ENCODE results near the gene KRT9.
A peak's percentile ranks its signal among the peaks of the same experiment; 100 is the strongest.

KRT9 gene

GRCh38 chr17:41534899-41535546, 36.8 kb downstream of the KRT9 start:
- intact Hi-C loops (cut with DNase I) = no loop called here
- DNase-seq = peak in 2 of 10 donors; percentile 27 to 55

GRCh38 chr17:41533613-41534012, 38.2 kb downstream of the KRT9 start:
- DNase-seq = peak in 1 of 10 donors; percentile 19
- intact Hi-C loops (cut with DNase I) = no loop called here

- intact Hi-C loops (cut with DNase I) = no loop called here
- DNase-seq = peak in 1 of 10 donors; percentile 29
These were observed 38.8 kb downstream of the KRT9 start for GRCh38 chr17:41532947-41533570.

- no peak for DNase-seq
- intact Hi-C loops (cut with DNase I) = no loop called here
These were observed 39.9 kb downstream of the KRT9 start for GRCh38 chr17:41531993-41532392.

- peak in 1 of 10 donors; percentile 31 for DNase-seq
- intact Hi-C loops (cut with DNase I) = no loop called here
These were observed 41.5 kb downstream of the KRT9 start for GRCh38 chr17:41530062-41531048.

GRCh38 chr17:41529491-41529915, 42.4 kb downstream of the KRT9 start:
- intact Hi-C loops (cut with DNase I) = no loop called here
- peak in 1 of 10 donors; percentile 11 for DNase-seq

GRCh38 chr17:41528959-41529353, 42.9 kb downstream of the KRT9 start:
- intact Hi-C loops (cut with DNase I) = no loop called here
- peak in 1 of 10 donors; percentile 54 for DNase-seq

GRCh38 chr17:41527063-41528023, 44.5 kb downstream of the KRT9 start:
- intact Hi-C loops (cut with DNase I) = no loop called here
- peak in 1 of 10 donors; percentile 68 for DNase-seq

GRCh38 chr17:41524261-41524660, 47.6 kb downstream of the KRT9 start:
- peak in 1 of 10 donors; percentile 79 for DNase-seq
- intact Hi-C loops (cut with DNase I) = no loop called here

- intact Hi-C loops (cut with DNase I) = no loop called here
- peak in 1 of 10 donors; percentile 87 for DNase-seq
These were observed 48.1 kb downstream of the KRT9 start for GRCh38 chr17:41523787-41524186.

- DNase-seq = no peak
- intact Hi-C loops (cut with DNase I) = no loop called here
These were observed 48.6 kb downstream of the KRT9 start for GRCh38 chr17:41523225-41523593.

- peak in 1 of 10 donors; percentile 21 for DNase-seq
- intact Hi-C loops (cut with DNase I) = no loop called here
These were observed 49.3 kb downstream of the KRT9 start for GRCh38 chr17:41522301-41523224.

- intact Hi-C loops (cut with DNase I) = no loop called here
- peak in 1 of 10 donors; percentile 49 for DNase-seq
These were observed 50.1 kb downstream of the KRT9 start for GRCh38 chr17:41521574-41522261.

- intact Hi-C loops (cut with DNase I) = no loop called here
- peak in 1 of 10 donors; percentile 67 for DNase-seq
These were observed 50.9 kb downstream of the KRT9 start for GRCh38 chr17:41520821-41521521.

- intact Hi-C loops (cut with DNase I) = no loop called here
- peak in 1 of 10 donors; percentile 64 for DNase-seq
These were observed 52.2 kb downstream of the KRT9 start for GRCh38 chr17:41519501-41520224.

GRCh38 chr17:41518789-41519449, 52.9 kb downstream of the KRT9 start, which contains the start of gene KRT15:
TSS of gene KRT15 (minus strand) at chr17:41518890. CDS start at chr17:41518827, 63 bp downstream.
- peak in 1 of 10 donors; percentile 58 for DNase-seq
- intact Hi-C loops (cut with DNase I) = no loop called here
